Caco-2 (cell line): ENCODE data around the gene SNCG. TPM values are rescaled to one million over a fixed set of nuclear protein-coding genes. Genes with fewer than 3 reads are reported as not detected.
A peak's percentile ranks its signal among the peaks of the same experiment; 100 is the strongest.

Experiments
- BruUV-seq: library from RNA; stranded (reverse); fragments of 400-500 nt; replicated peaks from 2 replicates; lab custom pipeline; 2021; lab: Mats Ljungman, UMichigan
- CTCF ChIA-PET: fragments of 300-600 bp; sonication (Branson Sonifier 250); formaldehyde crosslinking; loops from one replicate; lab custom pipeline; 2022; ENCODE audit warnings: antibody characterized with exemption; lab: Charles Lee
- POLR2A ChIA-PET: fragments of 300-600 bp; sonication (Branson Sonifier 250); formaldehyde crosslinking; loops from one replicate; lab custom pipeline; 2022; ENCODE audit warnings: antibody characterized with exemption; lab: Charles Lee
- DNase-seq, 2 experiments: peaks; one replicate each; pipeline versions ENCODE4 v3.0.0 to v3.0.0-alpha.2; 2020 to 2022
- H3K27me3 ChIP-seq: replicated peaks from 2 replicates; pipeline ENCODE4 v1.6.0; 2011; ENCODE audit warnings: low read length; ENCODE audit not compliant: control insufficient read depth, insufficient read depth
- H3K36me3 ChIP-seq: 2 replicates; pipeline ENCODE4 v1.5.1; 2011; ENCODE audit warnings: low read length; ENCODE audit not compliant: control insufficient read depth, insufficient read depth
- H3K4me1 ChIP-seq: fragments of 250-450 bp; sonication (Bioruptor Pico); 2 replicates; pipeline ENCODE4 v1.5.1; 2020; ENCODE audit warnings: mild to moderate bottlenecking
- H3K4me3 ChIP-seq: 2 replicates; pipeline ENCODE4 v1.5.1; 2011; ENCODE audit warnings: low read depth, mild to moderate bottlenecking, control low read depth, low read length
- H3K9me3 ChIP-seq: fragments of 250-450 bp; sonication (Bioruptor Pico); 2 replicates; pipeline ENCODE4 v1.5.1; 2020; ENCODE audit warnings: mild to moderate bottlenecking, moderate library complexity
- H3K27ac Mint-ChIP-seq: one replicate; pipeline ENCODE4 v1.8.0; 2022; ENCODE audit warnings: mixed read lengths; ENCODE audit not compliant: unreplicated experiment
- H3K27me3 Mint-ChIP-seq: one replicate; pipeline ENCODE4 v1.8.0; 2022; ENCODE audit warnings: mixed read lengths; ENCODE audit not compliant: insufficient read depth, unreplicated experiment
- H3K36me3 Mint-ChIP-seq: one replicate; pipeline ENCODE4 v1.8.0; 2022; ENCODE audit warnings: mild to moderate bottlenecking, mixed read lengths; ENCODE audit not compliant: insufficient read depth, unreplicated experiment
- H3K4me1 Mint-ChIP-seq: one replicate; pipeline ENCODE4 v1.8.0; 2022; ENCODE audit warnings: low read depth, mixed read lengths; ENCODE audit not compliant: unreplicated experiment
- H3K4me3 Mint-ChIP-seq: one replicate; pipeline ENCODE4 v1.8.0; 2022; ENCODE audit warnings: mild to moderate bottlenecking, moderate library complexity, mixed read lengths; ENCODE audit not compliant: unreplicated experiment
- H3K9me3 Mint-ChIP-seq: one replicate; pipeline ENCODE4 v1.8.0; 2022; ENCODE audit warnings: mixed read lengths; ENCODE audit not compliant: unreplicated experiment
- CTCF ChIP-seq, 2 experiments: fragments of 200-600 bp in 1 of 2; IDR thresholded peaks; 1 replicate in 1 of 2; 2 replicates in 1 of 2; pipeline versions ENCODE4 v1.5.1 to v1.8.0; 2011 to 2022; ENCODE audit warnings: antibody characterized with exemption in 1 of 2, control low read depth in 1 of 2, inconsistent platforms in 1 of 2, low read depth in 1 of 2, low read length in 1 of 2, mild to moderate bottlenecking in 1 of 2, moderate library complexity in 1 of 2; ENCODE audit not compliant: insufficient read depth in 1 of 2, severe bottlenecking in 1 of 2, unreplicated experiment in 1 of 2
- intact Hi-C: fragments of 100-400 bp; cut with micrococcal nuclease; formaldehyde crosslinking; loops from one replicate; pipeline ENCODE4 v1.10.0; 2022; ENCODE audit not compliant: unreplicated experiment
- total RNA-seq: library from RNA; stranded (reverse); gene quantifications from 2 replicates; pipeline ENCODE4 v1.2.3, GENCODE V29; 2022

Gene SNCG
- total RNA-seq, 1 experiment from 2014 or later: 0.45 TPM

GRCh38 chr10:86965986-86966654 is 7.7 kb downstream of the SNCG start:
- intact Hi-C loops: loop anchor here (1.0 kb wide), 2 partner anchors 27 to 278 kb away; no protein-coding TSS in a partner anchor
- DNase-seq: no peak
- peak overlapping the region; percentile 55 for H3K27ac Mint-ChIP-seq
- ChIA-PET POLR2A (interaction anchor here (0.5 kb wide), 2 partner anchors 41 to 277 kb away, joined by 3 to 4 read pairs; no protein-coding TSS in a partner anchor), CTCF (interaction anchor here (0.7 to 2.2 kb wide), 9 partner anchors 9 to 210 kb away, joined by 3 to 21 read pairs (median 5); no protein-coding TSS in a partner anchor)
- peaks cover 15% of the 10 kb centered on the region for H3K4me1 Mint-ChIP-seq
- no peaks in the 10 kb centered on the region for H3K9me3 ChIP-seq
- no peak for TF ChIP-seq CTCF (IDR thresholded peaks at IDR 0.05; ENCODE audit: insufficient read depth in 1 of 2, low read depth in 1 of 2, low read length in 1 of 2, severe bottlenecking in 1 of 2, unreplicated experiment in 1 of 2)
- no peaks in the 10 kb centered on the region for H3K27me3 ChIP-seq
- no peak overlapping the region for H3K4me3 ChIP-seq
- no TSS peak for BruUV-seq
- H3K27me3 Mint-ChIP-seq: no peaks in the 10 kb centered on the region
- peaks cover 20% of the 10 kb centered on the region for H3K36me3 Mint-ChIP-seq
- peaks cover 23% of the 10 kb centered on the region for H3K4me1 ChIP-seq
- no peaks in the 10 kb centered on the region for H3K36me3 ChIP-seq
- no peak overlapping the region for H3K4me3 Mint-ChIP-seq
- H3K9me3 Mint-ChIP-seq: no peaks in the 10 kb centered on the region

- Histone ChIP-seq H3K27me3 (no peaks in the 10 kb centered on the region), H3K4me1 (peaks cover 28% of the 10 kb centered on the region), H3K9me3 (no peaks in the 10 kb centered on the region), H3K36me3 (no peaks in the 10 kb centered on the region), H3K4me3 (no peak overlapping the region)
- intact Hi-C loops: no loop called here
- ChIA-PET CTCF (no interaction called here), POLR2A (no interaction called here)
- H3K9me3 Mint-ChIP-seq: no peaks in the 10 kb centered on the region
- BruUV-seq: no TSS peak
- H3K27me3 Mint-ChIP-seq: no peaks in the 10 kb centered on the region
- H3K27ac Mint-ChIP-seq: peak overlapping the region; percentile 55
- H3K4me1 Mint-ChIP-seq: peaks cover 25% of the 10 kb centered on the region
- H3K4me3 Mint-ChIP-seq: no peak overlapping the region
- DNase-seq: no peak
- H3K36me3 Mint-ChIP-seq: peaks cover 32% of the 10 kb centered on the region
- TF ChIP-seq CTCF (IDR thresholded peaks at IDR 0.05; ENCODE audit: insufficient read depth in 1 of 2, low read depth in 1 of 2, low read length in 1 of 2, severe bottlenecking in 1 of 2, unreplicated experiment in 1 of 2): no peak
These were observed 9.1 kb downstream of the SNCG start for GRCh38 chr10:86967481-86967941.

- no peaks in the 10 kb centered on the region for H3K9me3 ChIP-seq
- no peaks in the 10 kb centered on the region for H3K27me3 ChIP-seq
- H3K27me3 Mint-ChIP-seq: no peaks in the 10 kb centered on the region
- POLR2A ChIA-PET: no interaction called here
- CTCF ChIA-PET: no interaction called here
- DNase-seq: peak in 1 of 2 experiments; percentile 31
- no peak within 1 kb of the TSS for H3K4me3 ChIP-seq
- intact Hi-C loops: no loop called here
- peaks cover 38% of the 10 kb centered on the region for H3K4me1 ChIP-seq
- no TSS peak for BruUV-seq
- no peaks in the 10 kb centered on the region for H3K36me3 ChIP-seq
- H3K9me3 Mint-ChIP-seq: no peaks in the 10 kb centered on the region
- peaks cover 33% of the 10 kb centered on the region for H3K36me3 Mint-ChIP-seq
- H3K27ac Mint-ChIP-seq: peak within 1 kb of the TSS; percentile 55
- TF ChIP-seq CTCF (IDR thresholded peaks at IDR 0.05; ENCODE audit: insufficient read depth in 1 of 2, low read depth in 1 of 2, low read length in 1 of 2, severe bottlenecking in 1 of 2, unreplicated experiment in 1 of 2): no peak
- H3K4me3 Mint-ChIP-seq: peak within 1 kb of the TSS; percentile 96
- peaks cover 34% of the 10 kb centered on the region for H3K4me1 Mint-ChIP-seq
These were observed 10.0 kb downstream of the SNCG start, which contains the start of gene ADIRF for GRCh38 chr10:86968271-86968993. TSS of gene ADIRF (plus strand) at chr10:86968482. CDS start at chr10:86968545, 63 bp downstream.
